Stimulated activated memory B cell treated with anti-CD40 and anti-IgM and Interleukin-4, amounts not matched to agents 10 μg/mL and 1 μg/mL and 100 μg/mL, for 72 hours (primary cell): ENCODE results near the gene SH3BP2.

Experiments used
- ATAC-seq: fragments of 150-1000 bp; cut with Tn5 transposase; 2 replicates; pipeline ENCODE4 v1.10.0; 2021
- H3K27ac Mint-ChIP-seq: one replicate; pipeline ENCODE4 v1.8.0; 2022; ENCODE audit warnings: mild to moderate bottlenecking, mixed read lengths
- H3K27me3 Mint-ChIP-seq: one replicate; pipeline ENCODE4 v1.8.0; 2022; ENCODE audit warnings: mixed read lengths
- H3K36me3 Mint-ChIP-seq: one replicate; pipeline ENCODE4 v1.8.0; 2022; ENCODE audit warnings: mixed read lengths
- H3K4me1 Mint-ChIP-seq: one replicate; pipeline ENCODE4 v1.8.0; 2022; ENCODE audit warnings: mixed read lengths
- H3K4me3 Mint-ChIP-seq: one replicate; pipeline ENCODE4 v1.8.0; 2022; ENCODE audit warnings: mild to moderate bottlenecking, moderate library complexity, mixed read lengths
- H3K9me3 Mint-ChIP-seq: one replicate; pipeline ENCODE4 v1.8.0; 2022; ENCODE audit warnings: mixed read lengths

The SH3BP2 gene

DNA sequence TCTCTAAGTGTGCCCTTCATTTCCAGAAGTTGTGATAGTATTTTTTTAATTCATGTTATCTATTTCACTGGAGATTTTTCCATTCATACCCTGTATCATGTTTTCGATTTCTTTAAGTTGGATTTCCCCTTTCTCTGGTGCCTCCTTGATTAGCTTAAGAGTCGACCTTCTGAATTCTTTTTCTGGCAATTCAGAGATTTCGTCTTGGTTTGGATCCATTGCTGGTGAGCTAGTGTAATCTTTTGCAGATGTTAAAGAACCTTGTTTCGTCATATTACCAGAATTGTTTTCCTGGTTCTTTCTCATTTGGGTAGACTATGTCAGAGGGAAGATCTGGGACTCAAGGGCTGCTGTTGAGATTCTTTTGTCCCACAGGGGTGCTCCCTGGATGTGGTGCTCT lies 9.1 kb upstream of the SH3BP2 start:
- peaks cover 19% of the 10 kb centered on the region for H3K9me3 Mint-ChIP-seq
- no peaks in the 10 kb centered on the region for H3K36me3 Mint-ChIP-seq
- H3K4me1 Mint-ChIP-seq, result peaks cover 31% of the 10 kb centered on the region
- H3K27me3 Mint-ChIP-seq, result no peaks in the 10 kb centered on the region
- H3K27ac Mint-ChIP-seq, result no peak overlapping the region
- H3K4me3 Mint-ChIP-seq, result no peak overlapping the region
- ATAC-seq, result no peak

DNA sequence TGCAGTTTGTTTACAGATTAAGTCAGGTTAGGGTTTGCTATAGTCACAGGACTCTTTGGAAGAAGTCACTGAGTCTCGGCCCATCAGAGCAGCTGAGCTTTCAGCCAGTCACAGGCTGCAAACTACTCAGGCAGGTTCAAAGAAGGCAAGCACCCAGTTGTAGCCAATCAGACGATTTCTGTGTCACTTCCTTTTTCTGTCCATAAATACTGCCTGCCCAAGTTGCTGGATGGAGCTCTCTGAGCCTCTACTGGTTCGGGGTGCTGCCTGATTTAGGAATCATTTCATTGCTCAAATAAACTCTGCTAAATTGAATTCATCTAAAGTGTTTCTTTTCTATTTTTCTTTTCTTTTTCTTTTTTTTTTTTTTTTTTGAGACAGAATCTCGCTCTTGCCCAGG lies 7.3 kb upstream of the SH3BP2 start:
- Mint-ChIP-seq H3K9me3 (peaks cover 19% of the 10 kb centered on the region), H3K4me3 (no peak overlapping the region), H3K36me3 (no peaks in the 10 kb centered on the region), H3K27me3 (no peaks in the 10 kb centered on the region), H3K27ac (peak overlapping the region; percentile 96), H3K4me1 (peaks cover 49% of the 10 kb centered on the region)
- peak; percentile 37 for ATAC-seq

DNA sequence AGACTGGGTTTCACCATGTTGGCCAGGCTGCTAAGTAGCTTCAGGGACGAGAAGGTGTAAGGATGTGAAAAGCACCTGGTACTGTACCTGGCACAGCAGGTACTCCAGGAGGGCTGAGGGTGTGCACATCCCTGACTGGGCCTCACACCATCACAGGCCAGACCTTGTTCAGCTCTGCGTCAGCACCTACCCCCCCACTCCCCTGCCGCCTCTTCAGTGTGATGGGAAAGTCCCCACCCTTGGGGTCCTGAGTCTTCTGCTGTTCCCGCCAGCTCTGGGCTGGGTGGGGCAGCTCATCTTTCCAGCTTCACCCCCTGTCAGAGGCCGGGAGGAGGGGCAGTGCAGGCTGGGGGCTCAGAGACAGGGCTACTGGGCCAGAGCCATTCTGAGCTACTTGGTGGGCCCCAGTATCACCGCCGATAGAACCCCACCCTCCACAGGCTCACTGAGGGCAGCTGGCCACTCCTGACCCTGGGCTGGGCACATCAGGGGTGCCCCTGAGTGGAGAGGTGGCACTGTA lies 6.7 kb upstream of the SH3BP2 start:
- no peaks in the 10 kb centered on the region for H3K27me3 Mint-ChIP-seq
- ATAC-seq, result peak; percentile 68
- peaks cover 55% of the 10 kb centered on the region for H3K4me1 Mint-ChIP-seq
- H3K27ac Mint-ChIP-seq, result peak overlapping the region; percentile 96
- H3K4me3 Mint-ChIP-seq, result peak overlapping the region; percentile 25
- no peaks in the 10 kb centered on the region for H3K36me3 Mint-ChIP-seq
- H3K9me3 Mint-ChIP-seq, result peaks cover 16% of the 10 kb centered on the region

DNA sequence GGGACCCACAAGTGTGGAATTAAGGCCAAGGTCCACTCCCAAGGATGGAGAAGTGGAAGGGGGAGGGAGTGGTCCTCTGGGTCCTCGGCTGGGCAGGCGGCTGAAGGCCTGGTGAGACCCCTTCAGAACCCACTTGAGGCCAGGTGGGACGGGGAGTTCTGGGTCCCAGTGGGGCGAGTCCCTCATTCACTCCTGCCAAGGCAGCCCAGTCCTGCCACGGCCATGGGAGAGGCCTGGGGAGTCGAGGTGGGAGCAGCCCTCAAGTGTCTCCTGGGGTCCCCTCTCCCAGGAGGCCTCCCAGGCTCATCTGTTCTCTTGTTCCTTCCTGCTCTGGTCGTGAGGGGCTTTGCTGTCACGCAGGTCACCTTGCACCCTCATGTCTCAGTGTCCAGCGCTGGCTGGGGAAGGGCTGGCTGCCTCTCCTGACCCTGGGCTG lies 6.1 kb upstream of the SH3BP2 start:
- Mint-ChIP-seq H3K9me3 (peaks cover 15% of the 10 kb centered on the region), H3K4me3 (peak overlapping the region; percentile 25), H3K36me3 (no peaks in the 10 kb centered on the region), H3K4me1 (peaks cover 61% of the 10 kb centered on the region), H3K27ac (peak overlapping the region; percentile 96), H3K27me3 (no peaks in the 10 kb centered on the region)
- peak; percentile 1 for ATAC-seq

DNA sequence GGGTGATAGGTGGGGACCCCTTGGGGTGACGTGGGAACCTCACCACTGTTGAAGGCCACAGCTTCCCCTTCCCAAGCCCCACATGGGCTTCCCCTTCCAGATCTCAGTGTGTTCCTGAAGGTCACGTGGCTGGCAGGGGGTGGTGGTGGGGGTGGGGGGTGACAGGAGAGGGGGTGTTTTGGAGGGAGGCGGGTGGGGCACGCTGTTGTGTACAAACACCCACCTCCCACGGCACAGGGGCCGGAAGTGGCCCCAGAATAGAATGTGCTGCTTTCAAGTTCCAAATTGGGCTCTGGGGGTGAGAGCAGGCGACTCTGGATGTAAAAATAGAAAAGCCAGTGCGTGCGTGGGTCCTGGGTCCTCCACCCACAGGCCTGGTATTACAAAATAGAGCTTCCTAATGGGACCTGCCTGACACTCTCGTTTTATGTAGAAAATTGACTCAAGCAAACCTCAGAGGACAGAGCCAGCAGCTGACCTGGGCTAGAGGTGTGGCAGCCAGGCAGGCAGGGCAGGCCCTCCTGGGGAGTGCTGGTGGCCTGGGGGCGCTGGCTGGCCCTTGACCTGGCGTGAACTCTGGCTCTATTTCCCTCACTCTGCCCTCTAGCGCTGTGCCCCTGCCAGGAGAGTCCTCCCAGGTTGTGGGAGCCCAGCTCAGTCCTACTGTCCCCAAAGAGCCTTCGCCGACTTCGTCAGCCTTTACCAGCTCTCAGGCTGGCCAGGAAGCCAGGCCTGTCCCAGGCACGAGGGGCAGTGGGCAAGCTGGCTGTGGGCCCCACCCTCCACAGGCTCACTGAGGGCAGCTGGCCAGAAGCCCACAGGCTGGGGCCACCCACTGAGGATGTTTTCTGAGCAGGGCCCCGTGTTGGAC lies 5.4 kb upstream of the SH3BP2 start:
- no peaks in the 10 kb centered on the region for H3K36me3 Mint-ChIP-seq
- peak; percentile 84 for ATAC-seq
- no peaks in the 10 kb centered on the region for H3K27me3 Mint-ChIP-seq

DNA sequence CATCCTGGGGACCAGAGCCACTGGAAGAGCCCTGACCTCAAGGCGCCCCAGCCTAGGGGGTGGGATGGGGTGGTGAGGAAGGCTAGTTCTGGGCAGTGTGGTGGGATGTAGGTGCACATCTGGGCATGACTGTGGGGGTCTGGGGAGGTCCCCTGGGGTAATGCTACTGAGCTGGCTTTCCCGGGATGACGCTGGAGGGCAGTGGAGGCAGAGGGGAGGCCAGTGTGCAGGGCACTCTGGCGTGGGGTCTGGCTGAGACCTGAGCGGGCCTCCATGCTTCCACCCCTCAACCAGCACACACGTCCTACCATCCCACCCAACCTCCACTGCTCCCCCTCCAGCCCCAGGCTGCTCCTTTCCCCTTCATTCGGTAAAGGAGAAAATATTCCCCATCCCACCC lies 4.8 kb upstream of the SH3BP2 start:
- Mint-ChIP-seq H3K4me3 (peak overlapping the region; percentile 15), H3K27me3 (no peaks in the 10 kb centered on the region)

More for the DNA sequence above, 5.4 kb upstream of the SH3BP2 start:
- Mint-ChIP-seq H3K4me3 (peak overlapping the region; percentile 15), H3K27ac (peak overlapping the region; percentile 96), H3K4me1 (peaks cover 67% of the 10 kb centered on the region), H3K9me3 (peaks cover 12% of the 10 kb centered on the region)

DNA sequence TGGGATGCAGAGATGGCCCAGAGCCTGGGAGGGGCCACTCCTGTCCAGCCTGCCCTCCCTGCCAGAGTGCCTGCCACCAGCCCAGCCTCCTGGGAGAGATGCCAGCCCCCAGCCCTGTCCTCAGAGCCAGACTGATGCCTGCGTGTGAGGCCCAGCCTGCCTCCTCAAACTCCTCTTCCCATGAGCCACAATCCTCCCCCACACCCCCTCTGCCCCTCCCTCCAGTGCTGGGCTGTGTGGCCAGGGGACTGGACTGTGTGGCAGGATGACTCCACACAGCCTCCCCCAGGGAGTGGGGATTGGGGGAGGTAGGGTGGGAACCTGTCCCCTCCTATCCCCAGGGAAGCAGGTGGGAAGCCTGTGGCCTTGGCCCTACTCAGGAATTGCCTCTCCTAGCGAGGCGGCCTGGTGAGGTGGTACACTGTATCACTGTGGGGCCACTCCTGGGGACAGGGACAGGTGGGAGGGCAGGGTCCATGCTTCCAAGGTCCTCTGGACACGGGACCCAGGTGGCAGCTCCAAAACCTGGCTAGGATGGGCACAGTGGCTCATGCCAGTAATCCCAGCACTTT lies 4.3 kb upstream of the SH3BP2 start:
- no peak for ATAC-seq
- Mint-ChIP-seq H3K36me3 (no peaks in the 10 kb centered on the region), H3K27me3 (no peaks in the 10 kb centered on the region), H3K4me1 (peaks cover 69% of the 10 kb centered on the region), H3K27ac (peak overlapping the region; percentile 96), H3K4me3 (no peak overlapping the region), H3K9me3 (peaks cover 6% of the 10 kb centered on the region)

More for the DNA sequence above, 4.8 kb upstream of the SH3BP2 start:
- H3K36me3 Mint-ChIP-seq, result no peaks in the 10 kb centered on the region
- H3K9me3 Mint-ChIP-seq, result peaks cover 7% of the 10 kb centered on the region
- peak overlapping the region; percentile 96 for H3K27ac Mint-ChIP-seq
- H3K4me1 Mint-ChIP-seq, result peaks cover 67% of the 10 kb centered on the region
- no peak for ATAC-seq

DNA sequence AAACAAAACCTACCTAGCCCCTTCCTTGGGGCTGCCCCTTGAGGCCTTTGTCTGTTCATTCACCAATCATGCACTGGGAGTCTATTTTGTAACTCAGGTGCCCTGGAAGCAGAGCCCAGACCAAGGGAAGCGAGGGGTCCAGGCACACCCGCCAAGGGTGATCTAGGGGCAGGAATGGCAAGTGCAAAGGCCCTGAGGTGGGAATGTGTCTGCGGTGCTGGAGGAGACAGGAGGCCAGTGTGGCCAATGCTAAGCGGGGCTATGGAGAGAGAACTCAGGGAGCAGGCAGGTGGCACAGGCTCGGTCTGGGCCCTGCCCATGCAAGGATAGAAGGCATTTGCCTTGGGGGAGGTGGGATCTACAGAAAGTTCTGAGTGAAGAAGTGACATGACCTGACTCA lies 3.5 kb upstream of the SH3BP2 start:
- peak overlapping the region; percentile 96 for H3K27ac Mint-ChIP-seq
- H3K4me3 Mint-ChIP-seq, result no peak overlapping the region
- H3K4me1 Mint-ChIP-seq, result peaks cover 76% of the 10 kb centered on the region
- H3K36me3 Mint-ChIP-seq, result no peaks in the 10 kb centered on the region
- no peaks in the 10 kb centered on the region for H3K9me3 Mint-ChIP-seq
- no peak for ATAC-seq
- H3K27me3 Mint-ChIP-seq, result no peaks in the 10 kb centered on the region

DNA sequence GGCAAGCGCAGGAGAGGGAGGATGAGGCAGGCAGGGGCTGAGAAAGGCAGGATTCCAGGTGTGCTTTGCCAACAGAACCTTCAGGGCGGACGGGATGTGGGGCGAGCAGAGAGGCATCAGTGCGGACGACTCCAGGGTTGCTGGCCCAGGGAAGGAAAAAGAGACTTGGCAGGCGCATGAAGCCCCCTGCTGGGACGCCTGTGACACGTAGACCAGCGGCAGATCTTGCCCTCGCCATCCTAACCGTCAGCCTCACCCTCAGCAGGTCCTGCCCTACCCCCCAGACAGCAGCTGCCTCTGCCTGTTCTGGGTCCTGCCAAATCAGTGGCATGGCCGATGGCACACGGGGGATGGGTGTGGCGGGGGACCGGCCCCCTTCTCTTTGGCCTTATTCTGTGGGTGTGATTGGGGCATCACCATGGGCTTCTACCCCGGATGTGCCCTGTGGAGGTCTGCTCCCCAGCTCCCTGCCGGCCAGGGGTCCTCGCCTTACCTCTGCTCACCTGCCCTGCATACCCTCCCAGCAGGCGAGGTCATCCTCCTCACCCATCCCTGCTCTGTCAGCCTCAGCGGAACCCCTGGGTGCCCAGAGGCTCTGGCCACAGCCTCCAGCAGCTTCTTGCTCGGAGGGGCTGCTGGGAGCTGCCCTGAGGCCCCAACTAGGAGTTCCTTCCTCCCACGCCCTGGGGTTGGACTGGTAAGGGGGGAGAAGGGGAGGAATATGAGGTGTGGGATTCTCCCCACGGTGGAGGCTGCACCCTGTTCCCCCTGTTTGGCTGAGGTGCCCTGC lies 2.9 kb upstream of the SH3BP2 start:
- H3K4me3 Mint-ChIP-seq, result no peak overlapping the region
- H3K27ac Mint-ChIP-seq, result peak overlapping the region; percentile 96

DNA sequence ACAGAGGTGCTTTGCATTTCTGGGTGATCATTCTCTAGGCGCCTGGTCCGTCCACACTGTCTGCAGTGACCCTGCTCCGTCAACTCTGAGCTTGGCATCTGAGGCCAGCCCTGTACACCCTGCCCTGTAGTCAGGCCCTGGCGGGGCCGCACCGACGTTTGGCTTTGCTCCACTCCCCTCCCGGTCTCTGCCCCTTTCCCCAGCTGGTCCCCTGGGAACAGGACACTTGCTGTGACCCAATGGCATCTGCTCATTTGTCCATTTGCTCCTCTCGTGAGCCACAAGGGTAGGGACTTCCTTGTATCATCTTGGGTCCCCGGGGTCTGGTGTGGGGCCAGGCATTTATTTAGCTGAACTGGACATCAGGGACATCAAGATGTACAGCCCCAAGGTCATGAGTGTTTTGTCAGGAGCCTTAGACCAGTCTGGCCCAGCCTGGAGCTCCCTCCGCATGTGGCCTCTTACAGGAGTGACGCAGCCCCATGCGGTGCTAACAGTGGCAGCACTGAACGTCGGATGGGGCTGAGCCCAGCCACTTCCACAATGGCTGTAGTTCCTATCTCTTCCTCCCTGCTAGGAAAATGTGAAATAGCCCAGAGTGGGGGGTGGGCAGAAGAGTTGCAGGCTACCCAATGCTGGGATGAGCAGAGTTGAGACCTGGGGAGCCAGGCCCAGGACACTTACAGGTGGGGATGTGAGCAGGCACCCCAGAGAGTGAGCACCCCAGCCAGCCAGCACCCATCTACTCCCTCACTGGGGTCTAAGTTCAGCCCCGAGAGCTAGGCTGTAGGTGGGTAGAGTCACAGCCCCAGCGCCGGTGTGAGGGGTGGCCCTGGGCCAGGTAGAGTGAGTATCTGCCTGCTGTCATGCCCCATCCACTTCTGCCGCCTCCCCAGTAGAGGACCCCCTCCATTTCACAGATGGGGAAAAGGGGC lies 2.0 kb upstream of the SH3BP2 start:
- Mint-ChIP-seq H3K27ac (peak overlapping the region; percentile 96), H3K9me3 (no peaks in the 10 kb centered on the region), H3K4me3 (no peak overlapping the region), H3K36me3 (no peaks in the 10 kb centered on the region), H3K4me1 (peaks cover 89% of the 10 kb centered on the region), H3K27me3 (no peaks in the 10 kb centered on the region)
- no peak for ATAC-seq

More for the DNA sequence above, 2.9 kb upstream of the SH3BP2 start:
- peaks cover 82% of the 10 kb centered on the region for H3K4me1 Mint-ChIP-seq
- no peaks in the 10 kb centered on the region for H3K27me3 Mint-ChIP-seq
- no peaks in the 10 kb centered on the region for H3K36me3 Mint-ChIP-seq
- H3K9me3 Mint-ChIP-seq, result no peaks in the 10 kb centered on the region
- no peak for ATAC-seq

DNA sequence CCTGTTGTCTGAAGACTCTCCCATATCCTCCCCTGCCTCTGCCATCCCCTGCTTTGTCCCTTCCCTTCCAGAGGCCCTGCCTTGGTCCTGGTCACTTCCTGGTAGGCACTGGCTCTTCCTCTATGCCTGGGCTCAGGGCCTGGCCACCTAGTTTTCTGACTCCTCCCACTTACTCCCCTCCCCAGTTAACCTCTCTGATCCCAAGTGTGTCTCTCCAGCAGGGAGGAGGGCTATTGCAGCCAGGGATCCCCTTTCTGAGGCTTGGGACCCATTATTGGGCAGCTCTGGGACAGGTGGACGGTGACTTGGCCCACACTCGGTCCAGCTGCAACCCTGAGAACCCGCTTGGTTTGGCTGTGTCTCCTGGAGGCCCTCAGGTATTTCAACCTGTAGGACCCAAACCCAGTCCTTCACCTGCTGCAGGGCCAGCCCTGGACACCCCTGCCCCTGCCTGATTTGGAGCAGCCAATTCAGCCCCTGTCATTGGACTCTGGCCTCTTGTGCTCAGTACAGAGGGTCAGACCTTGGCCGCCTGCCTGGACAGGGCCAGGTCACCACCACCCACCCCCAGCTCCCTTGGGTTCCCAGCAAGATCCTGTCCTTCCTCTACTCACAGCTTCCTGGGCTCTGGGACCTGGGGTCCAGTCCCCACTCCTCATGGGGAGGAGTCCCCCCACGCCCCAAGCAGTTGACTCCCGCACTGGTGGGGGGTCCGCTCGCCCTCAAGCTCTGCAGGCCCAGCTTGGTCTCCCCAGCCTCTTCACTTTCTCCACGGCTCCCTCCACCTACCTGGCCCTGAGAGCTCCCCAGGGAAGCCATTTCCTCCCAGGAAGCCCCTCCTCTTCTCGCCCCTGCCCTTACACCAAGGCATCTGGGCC lies 1.1 kb upstream of the SH3BP2 start:
- H3K9me3 Mint-ChIP-seq, result no peaks in the 10 kb centered on the region
- peaks cover 84% of the 10 kb centered on the region for H3K4me1 Mint-ChIP-seq
- no peak overlapping the region for H3K4me3 Mint-ChIP-seq
- no peaks in the 10 kb centered on the region for H3K27me3 Mint-ChIP-seq
- H3K27ac Mint-ChIP-seq, result peak overlapping the region; percentile 96
- no peak for ATAC-seq
- no peaks in the 10 kb centered on the region for H3K36me3 Mint-ChIP-seq

DNA sequence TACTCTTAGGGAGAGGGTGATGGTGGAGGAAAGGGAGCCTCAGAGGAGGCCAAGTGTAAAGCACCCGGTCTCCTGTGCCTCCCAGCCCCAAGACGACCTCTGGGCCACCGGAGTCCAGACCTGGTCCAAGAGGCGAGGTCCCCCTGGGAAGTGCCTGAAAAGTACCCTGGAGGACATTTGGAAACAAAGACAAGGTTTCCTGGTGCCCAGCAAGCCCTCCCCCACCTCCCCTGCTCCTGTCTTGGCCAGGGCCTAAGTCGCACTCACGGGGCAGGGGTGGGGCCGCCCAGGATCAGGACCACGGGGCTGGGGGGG lies 532 bp upstream of the SH3BP2 start:
- Mint-ChIP-seq H3K27me3 (no peaks in the 10 kb centered on the region), H3K4me3 (peak overlapping the region; percentile 21), H3K9me3 (no peaks in the 10 kb centered on the region), H3K27ac (peak overlapping the region; percentile 96), H3K36me3 (no peaks in the 10 kb centered on the region), H3K4me1 (peaks cover 80% of the 10 kb centered on the region)
- no peak for ATAC-seq

DNA sequence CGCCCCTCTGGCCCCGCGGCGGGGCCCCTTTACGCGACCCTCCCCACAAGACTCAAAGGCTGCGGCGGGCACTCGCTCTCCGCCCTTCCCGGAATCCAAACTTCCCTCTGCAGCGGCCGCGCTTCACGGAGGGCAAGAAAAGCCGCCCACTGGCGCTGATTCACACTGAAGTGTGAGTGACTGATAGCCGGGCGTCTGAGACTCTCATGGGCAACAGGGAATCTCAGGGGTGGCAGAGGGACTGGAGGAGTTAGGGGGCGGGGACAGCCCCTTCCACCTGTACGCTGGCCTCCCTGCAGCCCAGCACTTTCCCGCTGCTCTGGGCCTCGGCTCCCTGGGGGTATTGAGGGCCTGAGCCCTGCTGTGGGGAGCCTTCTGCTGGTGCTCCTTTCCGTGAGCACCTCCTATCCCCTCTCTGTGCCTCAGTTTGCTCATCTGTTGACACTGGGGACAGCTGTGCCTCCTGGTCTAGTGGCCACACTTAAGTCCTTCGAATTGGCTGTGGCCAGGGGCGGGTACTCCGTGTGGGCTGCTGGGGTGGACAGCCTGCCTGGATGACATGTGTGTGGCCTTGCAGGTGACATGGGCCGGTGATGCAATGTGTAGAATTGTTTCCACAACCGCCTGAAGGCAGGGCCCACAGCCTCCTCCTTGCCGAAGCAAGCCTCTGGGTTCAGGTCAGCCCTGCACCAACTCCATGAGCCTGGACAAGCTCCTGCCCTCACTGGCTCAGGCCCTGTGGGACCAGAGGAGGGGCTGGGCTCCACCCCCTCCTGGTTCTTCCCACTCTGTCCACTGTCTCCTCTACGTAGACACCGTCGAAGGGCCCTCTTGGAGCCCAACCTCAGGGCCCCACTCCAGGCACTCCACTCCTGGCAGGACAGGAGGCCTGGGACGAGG lies 951 bp downstream of the SH3BP2 start:
- H3K36me3 Mint-ChIP-seq, result no peaks in the 10 kb centered on the region
- H3K4me1 Mint-ChIP-seq, result peaks cover 80% of the 10 kb centered on the region
- H3K27ac Mint-ChIP-seq, result peak overlapping the region; percentile 46
- ATAC-seq, result peak; percentile 9
- no peaks in the 10 kb centered on the region for H3K9me3 Mint-ChIP-seq
- H3K27me3 Mint-ChIP-seq, result no peaks in the 10 kb centered on the region
- H3K4me3 Mint-ChIP-seq, result peak overlapping the region; percentile 81
